ENCODE results near the gene EFCAB8.

EFCAB8 gene

DNA sequence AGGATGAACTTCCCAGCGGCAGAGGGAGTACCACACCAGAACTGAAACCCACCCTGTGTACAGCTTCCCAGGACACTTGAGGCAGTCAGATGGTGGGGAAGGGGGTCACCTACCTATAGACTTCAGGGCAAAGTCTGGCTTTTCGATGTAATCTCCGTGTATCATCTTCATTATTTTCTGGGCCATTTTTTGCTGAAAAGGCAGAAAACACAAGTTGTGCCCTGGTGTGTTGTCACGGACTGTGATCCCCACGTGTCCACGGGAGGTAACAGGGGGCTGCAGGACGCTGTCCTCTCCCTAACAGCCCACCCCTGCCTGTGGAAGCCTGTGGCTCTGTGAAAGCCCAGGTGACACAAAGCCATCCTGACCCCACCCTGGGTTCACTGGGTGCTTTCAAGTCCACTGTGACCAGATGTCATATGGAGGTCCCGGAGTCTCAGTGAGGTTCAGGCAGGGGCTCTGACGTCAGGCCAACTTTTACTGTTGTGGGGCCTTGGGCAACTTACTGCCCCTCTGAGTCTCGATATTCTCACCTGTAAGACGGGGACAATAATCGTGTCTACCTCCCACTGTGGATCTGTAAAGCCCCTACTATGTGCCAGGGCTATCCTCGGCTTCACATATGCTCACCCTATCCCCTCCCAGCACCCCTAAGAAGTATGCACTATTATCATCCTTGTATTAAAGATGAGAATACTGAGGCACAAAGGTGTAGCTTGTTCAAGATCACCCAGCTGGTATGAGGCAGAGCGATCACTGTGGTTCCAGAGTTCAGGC, 131.0 kb downstream of the EFCAB8 start:
- WGBS (ENCODE audit: extremely low coverage, insufficient coverage, insufficient read length), result no CpG with 5 or more reads among the region's 14 CpGs
- Histone ChIP-seq H3K27me3 (ENCODE audit: insufficient read depth, low read length) (no peaks in the 10 kb centered on the region), H3K18ac (ENCODE audit: low read length) (no peak overlapping the region), H3K27ac (ENCODE audit: low read depth, low read length) (no peak overlapping the region), H3K79me1 (ENCODE audit: low read length) (no peaks in the 10 kb centered on the region), H2AFZ (ENCODE audit: insufficient read depth, low read length, poor library complexity) (no peak overlapping the region), H3K36me3 (ENCODE audit: control insufficient read depth in 1 of 2, insufficient read depth in 2 of 2, low read length in 2 of 2) (no peaks in the 10 kb centered on the region), H4K12ac (ENCODE audit: low read depth, low read length) (no peak overlapping the region), H2BK12ac (ENCODE audit: low read length) (no peak overlapping the region), H4K91ac (ENCODE audit: low read depth, low read length) (no peak overlapping the region), H2AK5ac (ENCODE audit: low read length) (no peak overlapping the region), H3K9ac (ENCODE audit: low read length) (no peak overlapping the region), H2BK120ac (ENCODE audit: insufficient read depth, low read length, poor library complexity) (no peak overlapping the region), H2BK5ac (ENCODE audit: low read depth, low read length, poor library complexity) (no peak overlapping the region), H3K14ac (ENCODE audit: low read length) (no peak overlapping the region), H3K4me2 (ENCODE audit: low read length) (no peak overlapping the region), H4K8ac (ENCODE audit: low read depth, low read length) (no peak overlapping the region), H3K4me1 (ENCODE audit: control insufficient read depth in 1 of 2, insufficient read depth in 2 of 2, low read length in 2 of 2) (no peaks in the 10 kb centered on the region), H3K4ac (ENCODE audit: low read depth, low read length) (no peak overlapping the region), H3K79me2 (ENCODE audit: control insufficient read depth, insufficient read depth, low read length, poor library complexity) (no peaks in the 10 kb centered on the region), H3K23ac (ENCODE audit: low read length) (no peak overlapping the region), H3K9me3 (ENCODE audit: insufficient read depth, low read depth, low read length) (peaks cover 3% of the 10 kb centered on the region), H3K4me3 (ENCODE audit: low read depth, low read length) (no peak overlapping the region)
- no peak for DNase-seq

DNA sequence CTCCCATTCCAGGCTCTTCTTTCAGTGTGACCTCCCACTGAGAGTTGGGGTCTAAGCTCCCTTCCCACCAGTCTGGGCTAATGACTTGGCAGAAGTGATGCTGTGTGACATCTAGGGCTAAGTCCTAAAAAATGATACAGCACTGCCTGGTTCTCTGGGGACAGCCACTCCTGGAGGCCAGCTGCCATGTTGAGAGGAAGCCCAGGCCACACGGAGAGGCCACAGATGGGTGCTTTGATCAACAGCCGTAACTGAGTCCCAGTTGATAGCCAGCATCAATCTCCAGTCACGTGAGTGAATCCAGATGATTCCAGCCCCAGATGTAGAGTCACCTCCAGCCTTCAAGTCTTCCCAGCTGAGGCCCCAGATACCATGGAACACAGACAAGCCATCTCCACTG, 131.7 kb downstream of the EFCAB8 start:
- no peaks in the 10 kb centered on the region for H3K36me3 ChIP-seq (ENCODE audit: control insufficient read depth in 1 of 2, insufficient read depth in 2 of 2, low read length in 2 of 2)
- H3K4me3 ChIP-seq (ENCODE audit: low read depth, low read length), result no peak overlapping the region
- H2BK12ac ChIP-seq (ENCODE audit: low read length), result no peak overlapping the region
- no peak overlapping the region for H4K91ac ChIP-seq (ENCODE audit: low read depth, low read length)
- no peak overlapping the region for H4K8ac ChIP-seq (ENCODE audit: low read depth, low read length)
- no peaks in the 10 kb centered on the region for H3K27me3 ChIP-seq (ENCODE audit: insufficient read depth, low read length)
- no peak overlapping the region for H3K23ac ChIP-seq (ENCODE audit: low read length)
- H3K4me1 ChIP-seq (ENCODE audit: control insufficient read depth in 1 of 2, insufficient read depth in 2 of 2, low read length in 2 of 2), result no peaks in the 10 kb centered on the region
- H2BK120ac ChIP-seq (ENCODE audit: insufficient read depth, low read length, poor library complexity), result no peak overlapping the region
- no peak overlapping the region for H3K27ac ChIP-seq (ENCODE audit: low read depth, low read length)
- no peak overlapping the region for H3K18ac ChIP-seq (ENCODE audit: low read length)
- H2AK5ac ChIP-seq (ENCODE audit: low read length), result no peak overlapping the region
- H3K14ac ChIP-seq (ENCODE audit: low read length), result no peak overlapping the region
- no peak overlapping the region for H3K4me2 ChIP-seq (ENCODE audit: low read length)
- H2AFZ ChIP-seq (ENCODE audit: insufficient read depth, low read length, poor library complexity), result no peak overlapping the region
- no peak overlapping the region for H3K9ac ChIP-seq (ENCODE audit: low read length)
- no peak for DNase-seq
- H3K9me3 ChIP-seq (ENCODE audit: insufficient read depth, low read depth, low read length), result no peaks in the 10 kb centered on the region
- no peaks in the 10 kb centered on the region for H3K79me2 ChIP-seq (ENCODE audit: control insufficient read depth, insufficient read depth, low read length, poor library complexity)
- H4K12ac ChIP-seq (ENCODE audit: low read depth, low read length), result no peak overlapping the region
- no peaks in the 10 kb centered on the region for H3K79me1 ChIP-seq (ENCODE audit: low read length)
- no peak overlapping the region for H3K4ac ChIP-seq (ENCODE audit: low read depth, low read length)
- no peak overlapping the region for H2BK5ac ChIP-seq (ENCODE audit: low read depth, low read length, poor library complexity)
- WGBS (ENCODE audit: extremely low coverage, insufficient coverage, insufficient read length), result no CpG with 5 or more reads among the region's 3 CpGs

DNA sequence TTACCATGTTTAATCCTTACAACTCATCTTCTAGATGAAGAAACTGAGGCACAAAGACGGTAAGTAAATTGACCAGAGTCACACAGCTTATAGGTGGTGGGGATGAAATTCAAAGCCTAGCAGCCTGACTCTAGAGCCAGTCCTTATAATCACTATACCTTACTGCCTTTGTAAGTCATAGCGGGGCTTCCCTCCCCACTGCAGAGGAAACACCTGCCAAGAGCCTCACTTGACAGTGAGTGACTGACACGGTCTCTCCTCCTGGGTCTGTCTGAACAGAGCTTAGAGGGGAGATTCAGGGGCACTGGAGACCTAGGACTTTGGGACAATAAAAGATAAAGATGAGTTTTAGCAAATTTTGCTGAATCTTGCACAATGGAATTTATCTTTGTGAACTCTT, 132.7 kb downstream of the EFCAB8 start:
- H2BK120ac ChIP-seq (ENCODE audit: insufficient read depth, low read length, poor library complexity), result no peak overlapping the region
- H3K4ac ChIP-seq (ENCODE audit: low read depth, low read length), result no peak overlapping the region
- no peak overlapping the region for H3K14ac ChIP-seq (ENCODE audit: low read length)
- no peak overlapping the region for H4K8ac ChIP-seq (ENCODE audit: low read depth, low read length)
- H3K4me2 ChIP-seq (ENCODE audit: low read length), result no peak overlapping the region
- no peak overlapping the region for H2AK5ac ChIP-seq (ENCODE audit: low read length)
- H3K9me3 ChIP-seq (ENCODE audit: insufficient read depth, low read depth, low read length), result no peaks in the 10 kb centered on the region
- H3K27me3 ChIP-seq (ENCODE audit: insufficient read depth, low read length), result no peaks in the 10 kb centered on the region
- DNase-seq, result no peak
- no peaks in the 10 kb centered on the region for H3K4me1 ChIP-seq (ENCODE audit: control insufficient read depth in 1 of 2, insufficient read depth in 2 of 2, low read length in 2 of 2)
- H2BK12ac ChIP-seq (ENCODE audit: low read length), result no peak overlapping the region
- no peak overlapping the region for H2AFZ ChIP-seq (ENCODE audit: insufficient read depth, low read length, poor library complexity)
- H3K18ac ChIP-seq (ENCODE audit: low read length), result no peak overlapping the region
- H3K27ac ChIP-seq (ENCODE audit: low read depth, low read length), result no peak overlapping the region
- H4K91ac ChIP-seq (ENCODE audit: low read depth, low read length), result no peak overlapping the region
- H2BK5ac ChIP-seq (ENCODE audit: low read depth, low read length, poor library complexity), result no peak overlapping the region
- no peak overlapping the region for H3K23ac ChIP-seq (ENCODE audit: low read length)
- H3K79me2 ChIP-seq (ENCODE audit: control insufficient read depth, insufficient read depth, low read length, poor library complexity), result no peaks in the 10 kb centered on the region
- no peak overlapping the region for H3K4me3 ChIP-seq (ENCODE audit: low read depth, low read length)
- no peaks in the 10 kb centered on the region for H3K36me3 ChIP-seq (ENCODE audit: control insufficient read depth in 1 of 2, insufficient read depth in 2 of 2, low read length in 2 of 2)
- no peaks in the 10 kb centered on the region for H3K79me1 ChIP-seq (ENCODE audit: low read length)
- WGBS (ENCODE audit: extremely low coverage, insufficient coverage, insufficient read length), result no CpG with 5 or more reads among the region's 3 CpGs
- H3K9ac ChIP-seq (ENCODE audit: low read length), result no peak overlapping the region
- H4K12ac ChIP-seq (ENCODE audit: low read depth, low read length), result no peak overlapping the region

DNA sequence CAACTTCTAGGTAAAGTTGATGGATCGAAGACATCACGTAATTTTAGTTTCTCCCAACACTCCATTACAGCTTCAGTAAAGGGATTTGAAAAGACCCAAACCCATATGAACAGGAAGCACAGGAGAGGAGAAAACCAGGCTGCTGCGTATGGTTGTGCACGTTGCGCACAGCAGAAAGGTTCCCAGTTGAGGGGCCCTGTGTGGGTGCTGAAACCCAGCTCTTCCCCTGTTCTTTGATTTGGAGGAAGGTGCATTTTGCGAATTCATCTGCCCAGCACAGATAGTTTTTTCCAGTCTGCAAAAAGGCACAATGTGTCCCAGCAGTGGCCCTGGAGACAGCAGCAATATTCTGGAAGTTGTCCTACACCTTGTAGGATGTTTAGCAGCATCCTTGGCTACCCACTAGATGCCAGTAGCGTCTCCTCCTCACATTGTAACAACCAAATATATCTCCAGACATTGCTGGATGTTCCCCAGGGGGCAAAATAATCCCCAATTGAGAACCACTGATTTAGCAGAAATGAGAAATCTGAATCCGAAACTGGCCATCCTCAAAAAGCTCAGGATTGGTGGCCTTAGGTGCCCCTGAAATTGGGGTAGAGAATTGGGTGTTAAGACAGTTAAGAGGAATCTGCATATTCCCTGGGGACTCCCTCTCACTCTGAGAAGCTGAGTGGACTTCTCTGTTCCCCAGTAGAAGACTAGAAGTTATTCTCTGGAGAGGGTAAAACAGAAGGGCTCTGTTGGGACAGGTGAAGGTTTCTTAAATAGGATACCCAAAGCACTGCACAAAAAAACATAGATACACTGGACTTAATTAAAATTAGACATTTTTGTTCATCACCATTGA, 133.3 kb downstream of the EFCAB8 start:
- no peak overlapping the region for H3K23ac ChIP-seq (ENCODE audit: low read length)
- no peak overlapping the region for H2AFZ ChIP-seq (ENCODE audit: insufficient read depth, low read length, poor library complexity)
- H3K18ac ChIP-seq (ENCODE audit: low read length), result no peak overlapping the region
- H4K91ac ChIP-seq (ENCODE audit: low read depth, low read length), result no peak overlapping the region
- WGBS (ENCODE audit: extremely low coverage, insufficient coverage, insufficient read length), result no CpG with 5 or more reads among the region's 8 CpGs
- H3K79me2 ChIP-seq (ENCODE audit: control insufficient read depth, insufficient read depth, low read length, poor library complexity), result no peaks in the 10 kb centered on the region
- no peaks in the 10 kb centered on the region for H3K79me1 ChIP-seq (ENCODE audit: low read length)
- DNase-seq, result no peak
- no peaks in the 10 kb centered on the region for H3K9me3 ChIP-seq (ENCODE audit: insufficient read depth, low read depth, low read length)
- no peak overlapping the region for H3K9ac ChIP-seq (ENCODE audit: low read length)
- H3K27me3 ChIP-seq (ENCODE audit: insufficient read depth, low read length), result no peaks in the 10 kb centered on the region
- H2BK120ac ChIP-seq (ENCODE audit: insufficient read depth, low read length, poor library complexity), result no peak overlapping the region
- H3K4me3 ChIP-seq (ENCODE audit: low read depth, low read length), result no peak overlapping the region
- H3K4ac ChIP-seq (ENCODE audit: low read depth, low read length), result no peak overlapping the region
- no peak overlapping the region for H3K4me2 ChIP-seq (ENCODE audit: low read length)
- H2BK12ac ChIP-seq (ENCODE audit: low read length), result no peak overlapping the region
- H2AK5ac ChIP-seq (ENCODE audit: low read length), result no peak overlapping the region
- H4K8ac ChIP-seq (ENCODE audit: low read depth, low read length), result no peak overlapping the region
- no peak overlapping the region for H2BK5ac ChIP-seq (ENCODE audit: low read depth, low read length, poor library complexity)
- no peaks in the 10 kb centered on the region for H3K4me1 ChIP-seq (ENCODE audit: control insufficient read depth in 1 of 2, insufficient read depth in 2 of 2, low read length in 2 of 2)
- H3K36me3 ChIP-seq (ENCODE audit: control insufficient read depth in 1 of 2, insufficient read depth in 2 of 2, low read length in 2 of 2), result no peaks in the 10 kb centered on the region
- H4K12ac ChIP-seq (ENCODE audit: low read depth, low read length), result no peak overlapping the region
- H3K27ac ChIP-seq (ENCODE audit: low read depth, low read length), result no peak overlapping the region
- no peak overlapping the region for H3K14ac ChIP-seq (ENCODE audit: low read length)
